Measurements from ENCODE around the gene MED25. TPM values are rescaled to one million over a fixed set of nuclear protein-coding genes. Genes with fewer than 3 reads are reported as not detected.
"Not testable (repeated sequence)": the region's sequence is repeated elsewhere in the genome, so short reads cannot be mapped to it uniquely, and the experiment has no call there.

MED25 gene
- polyA plus RNA-seq, 6 donors from 2014 or later, result 21.2 to 49.7 (median 28.9) TPM

- Mint-ChIP-seq H3K4me1 (peaks cover 26 to 59% (median 54%) of the 10 kb centered on the region in 3 donors), H3K36me3 (no peaks in the 10 kb centered on the region), H3K4me3 (peak overlapping the region; percentile 90 to 99 (median 94)), H3K27me3 (no peaks in the 10 kb centered on the region), H3K9me3 (no peaks in the 10 kb centered on the region), H3K27ac (peak overlapping the region in 5 of 6 donors; percentile 92 to 100 (median 99))
- no peak for DNase-seq
- no peak for ATAC-seq (ENCODE audit: low read depth in 2 of 2)
Measured at GRCh38 chr19:49812452-49812996, 5.6 kb upstream of the MED25 start.

GRCh38 chr19:49812997-49813861 lies 4.9 kb upstream of the MED25 start, which contains the start of gene FUZ:
Gene FUZ, minus strand, starts transcription at chr19:49813292. Its CDS starts 186 bp downstream, at chr19:49813106.
- Mint-ChIP-seq H3K27ac (peak within 1 kb of the TSS; percentile 98 to 100 (median 99)), H3K9me3 (no peaks in the 10 kb centered on the region), H3K4me3 (peak within 1 kb of the TSS; percentile 90 to 99 (median 94)), H3K27me3 (no peaks in the 10 kb centered on the region), H3K36me3 (no peaks in the 10 kb centered on the region), H3K4me1 (peaks cover 30 to 52% (median 51%) of the 10 kb centered on the region in 3 donors)
- DNase-seq (peak; percentile 92), ATAC-seq (ENCODE audit: low read depth in 2 of 2) (peak; percentile 62 to 63)

GRCh38 chr19:49814010-49814409 lies 4.1 kb upstream of the MED25 start:
- H3K27me3 Mint-ChIP-seq, result no peaks in the 10 kb centered on the region
- H3K27ac Mint-ChIP-seq, result peak overlapping the region; percentile 80 to 99 (median 99)
- ATAC-seq (ENCODE audit: low read depth in 2 of 2), result no peak
- no peaks in the 10 kb centered on the region for H3K9me3 Mint-ChIP-seq
- DNase-seq, result no peak
- H3K4me3 Mint-ChIP-seq, result peak overlapping the region in 7 of 8 donors; percentile 39 to 96 (median 90)
- H3K4me1 Mint-ChIP-seq, result peaks cover 33 to 51% (median 50%) of the 10 kb centered on the region in 3 donors
- H3K36me3 Mint-ChIP-seq, result no peaks in the 10 kb centered on the region

GRCh38 chr19:49816590-49816989 lies 1.5 kb upstream of the MED25 start:
- DNase-seq (no peak), ATAC-seq (ENCODE audit: low read depth in 2 of 2) (no peak)
- H3K4me1 Mint-ChIP-seq, result peaks cover 30 to 54% (median 52%) of the 10 kb centered on the region in 3 donors
- no peaks in the 10 kb centered on the region for H3K9me3 Mint-ChIP-seq
- H3K36me3 Mint-ChIP-seq, result no peaks in the 10 kb centered on the region
- H3K27me3 Mint-ChIP-seq, result no peaks in the 10 kb centered on the region
- H3K4me3 Mint-ChIP-seq, result peak overlapping the region in 5 of 8 donors; percentile 9 to 99 (median 56)
- H3K27ac Mint-ChIP-seq, result peak overlapping the region in 4 of 6 donors; percentile 49 to 100 (median 52)

- DNase-seq, result no peak
- Mint-ChIP-seq H3K9me3 (no peaks in the 10 kb centered on the region), H3K36me3 (peaks cover 6 to 7% of the 10 kb centered on the region in 2 donors), H3K27ac (peak overlapping the region; percentile 96 to 100 (median 100)), H3K27me3 (no peaks in the 10 kb centered on the region), H3K4me3 (peak overlapping the region; percentile 91 to 100 (median 100)), H3K4me1 (peaks cover 27 to 47% (median 41%) of the 10 kb centered on the region in 3 donors)
- ATAC-seq (ENCODE audit: low read depth in 2 of 2), result no peak
Measured at GRCh38 chr19:49818649-49819370, 721 bp downstream of the MED25 start.

GRCh38 chr19:49819452-49820115 lies 1.5 kb downstream of the MED25 start:
- not testable (repeated sequence) for DNase-seq; H3K9me3 Mint-ChIP-seq; H3K36me3 Mint-ChIP-seq; H3K27me3 Mint-ChIP-seq; ATAC-seq (ENCODE audit: low read depth in 2 of 2)
- Mint-ChIP-seq H3K4me1 (peaks cover 27 to 43% (median 35%) of the 10 kb centered on the region in 3 donors), H3K4me3 (peak overlapping the region; percentile 91 to 100 (median 100)), H3K27ac (peak overlapping the region; percentile 67 to 100 (median 95))

- peak overlapping the region in 5 of 8 donors; percentile 49 to 100 (median 91) for H3K4me3 Mint-ChIP-seq
- H3K4me1 Mint-ChIP-seq, result peaks cover 27 to 44% (median 35%) of the 10 kb centered on the region in 3 donors
- no peaks in the 10 kb centered on the region for H3K27me3 Mint-ChIP-seq
- H3K36me3 Mint-ChIP-seq, result peaks cover 6 to 7% of the 10 kb centered on the region in 2 donors
- H3K9me3 Mint-ChIP-seq, result no peaks in the 10 kb centered on the region
- DNase-seq (no peak), ATAC-seq (ENCODE audit: low read depth in 2 of 2) (no peak)
- peak overlapping the region in 1 of 6 donors; percentile 100 for H3K27ac Mint-ChIP-seq
Measured at GRCh38 chr19:49820125-49820524, 2.0 kb downstream of the MED25 start.

GRCh38 chr19:49823472-49823871 lies 5.4 kb downstream of the MED25 start:
- no peaks in the 10 kb centered on the region for H3K27me3 Mint-ChIP-seq
- no peak for DNase-seq
- peaks cover 27 to 53% (median 36%) of the 10 kb centered on the region in 3 donors for H3K4me1 Mint-ChIP-seq
- no peak overlapping the region for H3K27ac Mint-ChIP-seq
- peak overlapping the region in 1 of 8 donors; percentile 53 for H3K4me3 Mint-ChIP-seq
- ATAC-seq (ENCODE audit: low read depth in 2 of 2), result peak in 1 of 2 donors; percentile 43
- peaks cover 6 to 7% of the 10 kb centered on the region in 2 donors for H3K36me3 Mint-ChIP-seq
- H3K9me3 Mint-ChIP-seq, result no peaks in the 10 kb centered on the region

GRCh38 chr19:49824662-49825061 lies 6.6 kb downstream of the MED25 start:
- Mint-ChIP-seq H3K27me3 (no peaks in the 10 kb centered on the region), H3K36me3 (peaks cover 6 to 7% of the 10 kb centered on the region in 2 donors), H3K4me1 (peaks cover 20 to 45% (median 24%) of the 10 kb centered on the region in 3 donors), H3K27ac (no peak overlapping the region), H3K4me3 (no peak overlapping the region), H3K9me3 (no peaks in the 10 kb centered on the region)
- DNase-seq, result no peak
- no peak for ATAC-seq (ENCODE audit: low read depth in 2 of 2)

GRCh38 chr19:49827034-49827433 lies 8.9 kb downstream of the MED25 start:
- Mint-ChIP-seq H3K4me3 (peak overlapping the region in 1 of 8 donors; percentile 44), H3K4me1 (peaks cover 19 to 33% (median 20%) of the 10 kb centered on the region in 3 donors), H3K9me3 (no peaks in the 10 kb centered on the region), H3K27ac (no peak overlapping the region), H3K27me3 (no peaks in the 10 kb centered on the region), H3K36me3 (peaks cover 7 to 8% of the 10 kb centered on the region in 2 donors)
- DNase-seq (no peak), ATAC-seq (ENCODE audit: low read depth in 2 of 2) (no peak)

GRCh38 chr19:49829200-49829599 lies 11.1 kb downstream of the MED25 start:
- H3K4me3 Mint-ChIP-seq, result peak overlapping the region in 1 of 8 donors; percentile 24
- DNase-seq (no peak), ATAC-seq (ENCODE audit: low read depth in 2 of 2) (no peak)
- H3K27me3 Mint-ChIP-seq, result no peaks in the 10 kb centered on the region
- peak overlapping the region in 2 of 6 donors; percentile 20 to 38 for H3K27ac Mint-ChIP-seq
- no peaks in the 10 kb centered on the region for H3K9me3 Mint-ChIP-seq
- peaks cover 13 to 25% (median 14%) of the 10 kb centered on the region in 3 donors for H3K4me1 Mint-ChIP-seq
- peaks cover 0 to 8% of the 10 kb centered on the region in 2 donors for H3K36me3 Mint-ChIP-seq

- Mint-ChIP-seq H3K4me1 (peaks cover 13 to 22% (median 18%) of the 10 kb centered on the region in 3 donors), H3K36me3 (peaks cover 0 to 12% of the 10 kb centered on the region in 2 donors), H3K9me3 (no peaks in the 10 kb centered on the region), H3K4me3 (no peak overlapping the region), H3K27me3 (no peaks in the 10 kb centered on the region), H3K27ac (no peak overlapping the region)
- ATAC-seq (ENCODE audit: low read depth in 2 of 2) (no peak), DNase-seq (no peak)
Measured at GRCh38 chr19:49829721-49830120, 11.6 kb downstream of the MED25 start.

Data from naive B cell (primary cell).